HUDEP-2 (cell line): ENCODE data around the gene S100A11.

ENCODE experiments used
- DNase-seq, 76 experiments: peaks; one replicate each; lab custom pipeline; 2025; ENCODE audit not compliant: unreplicated experiment in 76 of 76; lab: John Stamatoyannopoulos, UW

The S100A11 gene

GRCh38 chr1:152005360-152005912 is 31.4 kb downstream of the S100A11 start:
- DNase-seq: no peak

GRCh38 chr1:152003846-152004442 is 32.9 kb downstream of the S100A11 start:
- DNase-seq: no peak

GRCh38 chr1:152002960-152003359 is 33.8 kb downstream of the S100A11 start:
- DNase-seq: peak in 1 of 76 experiments; percentile 15

GRCh38 chr1:152001631-152002584 is 34.9 kb downstream of the S100A11 start:
- peak in 71 of 76 experiments; percentile 18 to 83 (median 63) for DNase-seq

- no peak for DNase-seq
Observed at GRCh38 chr1:152000964-152001630, 35.7 kb downstream of the S100A11 start.

GRCh38 chr1:151998611-151999362 is 38.0 kb downstream of the S100A11 start:
- no peak for DNase-seq

- no peak for DNase-seq
Observed at GRCh38 chr1:151997284-151997570, 39.6 kb downstream of the S100A11 start.

GRCh38 chr1:151995774-151996173 is 41.0 kb downstream of the S100A11 start:
- no peak for DNase-seq

GRCh38 chr1:151994956-151995355 is 41.8 kb downstream of the S100A11 start:
- peak in 1 of 76 experiments; percentile 7 for DNase-seq

GRCh38 chr1:151993734-151994496 is 42.9 kb downstream of the S100A11 start, which contains the start of gene S100A10:
S100A10 (minus strand) TSS chr1:151993859; CDS start chr1:151986230, 7,629 bp downstream.
- DNase-seq: peak in 62 of 76 experiments; percentile 18 to 77 (median 60)

GRCh38 chr1:151993084-151993733 is 43.6 kb downstream of the S100A11 start:
- peak in 13 of 76 experiments; percentile 12 to 42 (median 27) for DNase-seq

- DNase-seq: peak in 56 of 76 experiments; percentile 12 to 75 (median 49)
Observed at GRCh38 chr1:151992303-151993083, 44.3 kb downstream of the S100A11 start.

- DNase-seq: no peak
Observed at GRCh38 chr1:151991663-151992302, 45.0 kb downstream of the S100A11 start.

GRCh38 chr1:151990856-151991198 is 46.0 kb downstream of the S100A11 start:
- DNase-seq: no peak

GRCh38 chr1:151990058-151990855 is 46.5 kb downstream of the S100A11 start:
- no peak for DNase-seq

GRCh38 chr1:151989211-151989862 is 47.5 kb downstream of the S100A11 start:
- DNase-seq: peak in 61 of 76 experiments; percentile 20 to 75 (median 54)
